ENCODE measurements around the gene PHF10.

The PHF10 gene

GRCh38 chr6:169669889-169670288 lies 54.4 kb downstream of the PHF10 start:
- DNase-seq, result peak; percentile 25

GRCh38 chr6:169669147-169669546 lies 55.2 kb downstream of the PHF10 start:
- DNase-seq, result no peak

- no peak for DNase-seq
Observed at GRCh38 chr6:169668203-169668847, 56.0 kb downstream of the PHF10 start.

GRCh38 chr6:169667716-169668115 lies 56.6 kb downstream of the PHF10 start:
- no peak for DNase-seq

- no peak for DNase-seq
Observed at GRCh38 chr6:169666441-169666840, 57.9 kb downstream of the PHF10 start.

GRCh38 chr6:169665289-169665688 lies 59.0 kb downstream of the PHF10 start:
- DNase-seq, result no peak

- no peak for DNase-seq
Observed at GRCh38 chr6:169664227-169664626, 60.1 kb downstream of the PHF10 start.

- DNase-seq, result no peak
Observed at GRCh38 chr6:169663468-169663867, 60.8 kb downstream of the PHF10 start.

GRCh38 chr6:169661391-169661756 lies 62.9 kb downstream of the PHF10 start:
- DNase-seq, result no peak

GRCh38 chr6:169660751-169661390 lies 63.4 kb downstream of the PHF10 start:
- DNase-seq, result no peak

- no peak for DNase-seq
Observed at GRCh38 chr6:169659820-169660610, 64.3 kb downstream of the PHF10 start.

- no peak for DNase-seq
Observed at GRCh38 chr6:169657284-169657610, 67.1 kb downstream of the PHF10 start.

- no peak for DNase-seq
Observed at GRCh38 chr6:169656546-169657283, 67.6 kb downstream of the PHF10 start.

GRCh38 chr6:169654598-169655391 lies 69.5 kb downstream of the PHF10 start:
- peak; percentile 47 for DNase-seq
